Measurements from ENCODE around the gene LITAFD. TPM values are rescaled to one million over a fixed set of nuclear protein-coding genes. Genes with fewer than 3 reads are reported as not detected.

Gene LITAFD
- total RNA-seq, 1 experiment from 2014 or later: not detected

DNA sequence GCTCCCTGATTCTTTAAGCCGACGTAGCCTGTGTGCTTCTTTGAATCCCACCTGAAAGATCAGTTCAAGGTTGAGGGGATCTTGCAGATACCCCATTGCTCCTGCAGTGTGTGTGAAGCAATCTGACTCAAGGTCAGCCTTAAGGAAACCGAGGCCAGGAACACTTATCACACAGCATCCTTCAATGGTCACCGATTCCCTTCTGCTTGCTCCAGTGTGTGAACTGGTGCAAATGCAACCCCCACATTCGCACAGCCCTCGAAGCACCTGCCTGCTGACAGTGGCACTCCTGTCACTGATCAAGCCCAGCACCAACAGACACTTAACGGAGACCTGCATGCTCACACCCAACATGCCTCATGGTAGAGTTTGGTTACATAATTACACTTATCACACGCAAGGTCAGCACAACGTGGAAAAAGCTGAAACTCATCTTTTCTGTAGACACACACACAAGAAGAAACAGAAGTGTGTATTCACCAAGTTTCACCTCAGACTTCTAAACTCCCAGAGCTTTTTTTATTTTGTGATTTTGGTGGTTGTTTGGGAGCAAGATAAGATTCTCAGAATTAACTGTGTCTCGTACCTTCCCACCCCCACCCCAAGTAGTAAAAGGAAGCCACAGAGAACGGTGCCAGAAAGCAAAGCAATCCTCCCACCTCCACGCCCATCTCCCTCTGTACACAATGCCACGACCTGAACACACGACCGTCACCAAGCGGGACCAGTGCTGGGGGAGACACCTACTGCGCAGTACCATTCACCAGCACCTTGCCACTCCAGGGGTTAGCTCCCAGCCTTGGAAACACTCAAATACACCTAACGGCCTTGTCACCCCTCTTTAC lies 37.2 kb downstream of the LITAFD start:
- no peaks in the 10 kb centered on the region for H3K9me3 Mint-ChIP-seq (ENCODE audit: unreplicated experiment)
- POLR2A ChIA-PET: no interaction called here
- no peak for DNase-seq
- H3K27ac Mint-ChIP-seq (ENCODE audit: unreplicated experiment): peak overlapping the region; percentile 57
- Histone ChIP-seq H3K4me1 (peaks cover 11% of the 10 kb centered on the region), H3K27me3 (replicated peaks; ENCODE audit: control insufficient read depth, insufficient read depth, low read length) (no peaks in the 10 kb centered on the region), H3K9me3 (no peaks in the 10 kb centered on the region), H3K36me3 (ENCODE audit: control insufficient read depth, insufficient read depth, low read length) (peaks cover 2% of the 10 kb centered on the region), H3K4me3 (ENCODE audit: low read depth, low read length) (no peak overlapping the region)
- no TSS peak for BruUV-seq (replicated peaks)
- no peak for TF ChIP-seq CTCF (IDR thresholded peaks at IDR 0.05; ENCODE audit: insufficient read depth in 1 of 2, low read depth in 1 of 2, low read length in 1 of 2, severe bottlenecking in 1 of 2, unreplicated experiment in 1 of 2)
- peaks cover 75% of the 10 kb centered on the region for H3K36me3 Mint-ChIP-seq (ENCODE audit: insufficient read depth, unreplicated experiment)
- intact Hi-C loops (cut with micrococcal nuclease; ENCODE audit: unreplicated experiment): no loop called here
- CTCF ChIA-PET: interaction anchor here (1.2 to 1.6 kb wide), 4 partner anchors 8 to 89 kb away, joined by 3 to 6 read pairs (median 4); no protein-coding TSS in a partner anchor
- peaks cover 14% of the 10 kb centered on the region for H3K4me1 Mint-ChIP-seq (ENCODE audit: low read depth, unreplicated experiment)
- H3K4me3 Mint-ChIP-seq (ENCODE audit: unreplicated experiment): peak overlapping the region; percentile 16
- H3K27me3 Mint-ChIP-seq (ENCODE audit: insufficient read depth, unreplicated experiment): no peaks in the 10 kb centered on the region

DNA sequence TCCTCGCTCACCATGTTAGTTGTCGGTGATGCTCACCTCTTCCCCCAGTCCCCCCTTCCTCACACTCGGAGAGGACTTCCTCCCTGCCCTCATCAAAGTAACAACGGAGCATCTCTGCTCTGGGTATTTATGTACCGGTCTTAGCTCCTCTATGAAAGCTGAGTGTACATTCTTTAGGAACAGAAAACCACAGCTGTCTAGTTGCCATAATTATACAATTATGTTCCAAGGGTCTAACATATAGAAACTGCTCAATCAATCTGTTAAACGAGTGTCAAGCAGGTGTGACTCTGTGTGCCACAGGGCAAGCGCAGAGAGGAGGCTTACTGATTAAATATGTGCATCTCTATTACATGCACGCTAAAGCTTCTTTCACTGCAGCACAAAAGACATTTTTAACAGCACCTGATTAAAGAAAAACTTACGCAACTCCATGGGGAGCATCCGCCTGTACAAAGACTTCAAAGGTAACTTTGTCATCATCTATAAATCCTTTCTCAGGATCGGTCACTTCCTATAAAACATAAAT lies 37.8 kb downstream of the LITAFD start:
- BruUV-seq (replicated peaks): no TSS peak
- intact Hi-C loops (cut with micrococcal nuclease; ENCODE audit: unreplicated experiment): no loop called here
- ChIA-PET POLR2A (no interaction called here), CTCF (interaction anchor here (0.7 to 1.6 kb wide), 4 partner anchors 9 to 284 kb away, joined by 3 to 6 read pairs (median 4); no protein-coding TSS in a partner anchor)
- Histone ChIP-seq H3K27me3 (replicated peaks; ENCODE audit: control insufficient read depth, insufficient read depth, low read length) (no peaks in the 10 kb centered on the region), H3K4me3 (ENCODE audit: low read depth, low read length) (no peak overlapping the region), H3K4me1 (peaks cover 11% of the 10 kb centered on the region), H3K36me3 (ENCODE audit: control insufficient read depth, insufficient read depth, low read length) (peaks cover 2% of the 10 kb centered on the region), H3K9me3 (no peaks in the 10 kb centered on the region)
- Mint-ChIP-seq H3K27me3 (ENCODE audit: insufficient read depth, unreplicated experiment) (no peaks in the 10 kb centered on the region), H3K27ac (ENCODE audit: unreplicated experiment) (peak overlapping the region; percentile 57), H3K9me3 (ENCODE audit: unreplicated experiment) (no peaks in the 10 kb centered on the region), H3K36me3 (ENCODE audit: insufficient read depth, unreplicated experiment) (peaks cover 70% of the 10 kb centered on the region), H3K4me1 (ENCODE audit: low read depth, unreplicated experiment) (peaks cover 14% of the 10 kb centered on the region), H3K4me3 (ENCODE audit: unreplicated experiment) (peak overlapping the region; percentile 16)
- TF ChIP-seq CTCF (IDR thresholded peaks at IDR 0.05; ENCODE audit: insufficient read depth in 1 of 2, low read depth in 1 of 2, low read length in 1 of 2, severe bottlenecking in 1 of 2, unreplicated experiment in 1 of 2): no peak
- DNase-seq: peak in 1 of 2 experiments; percentile 39

DNA sequence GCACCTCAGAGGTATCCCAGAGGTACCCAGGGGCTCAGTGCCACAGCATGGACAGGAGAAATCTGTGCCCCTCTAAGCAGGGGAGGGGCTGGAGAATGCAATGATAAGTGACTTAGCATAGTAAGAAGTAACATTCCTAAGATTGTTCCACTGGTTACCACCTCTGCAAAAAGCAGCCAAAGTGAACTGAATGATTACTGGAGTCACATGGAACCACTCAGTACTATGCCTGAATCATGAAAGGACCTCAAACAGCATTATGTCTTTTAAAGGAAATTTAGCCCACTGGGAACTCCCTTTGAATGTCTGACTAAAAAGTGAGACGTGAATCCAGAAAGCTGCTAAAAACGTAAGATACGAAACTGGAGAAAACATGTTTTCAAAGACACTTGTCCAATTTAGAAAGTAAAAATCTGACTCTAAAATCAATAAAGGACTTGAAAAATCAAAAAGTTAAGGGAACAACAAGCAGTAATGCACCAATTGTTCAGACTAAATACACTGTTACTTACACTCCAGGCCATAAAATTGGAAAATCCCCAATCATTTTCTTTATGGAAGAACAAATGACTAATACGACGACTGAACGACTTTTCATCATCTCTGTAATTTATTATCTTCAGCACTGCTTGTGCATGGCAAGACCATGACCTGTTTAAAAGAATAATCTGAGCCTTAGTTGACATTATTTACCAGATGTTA lies 38.6 kb downstream of the LITAFD start:
- peaks cover 14% of the 10 kb centered on the region for H3K4me1 Mint-ChIP-seq (ENCODE audit: low read depth, unreplicated experiment)
- Histone ChIP-seq H3K9me3 (no peaks in the 10 kb centered on the region), H3K27me3 (replicated peaks; ENCODE audit: control insufficient read depth, insufficient read depth, low read length) (no peaks in the 10 kb centered on the region), H3K4me3 (ENCODE audit: low read depth, low read length) (no peak overlapping the region), H3K4me1 (peaks cover 11% of the 10 kb centered on the region), H3K36me3 (ENCODE audit: control insufficient read depth, insufficient read depth, low read length) (peaks cover 2% of the 10 kb centered on the region)
- H3K27me3 Mint-ChIP-seq (ENCODE audit: insufficient read depth, unreplicated experiment): no peaks in the 10 kb centered on the region
- no peak for DNase-seq
- ChIA-PET CTCF (interaction anchor here (0.7 to 1.6 kb wide), 4 partner anchors 16 to 285 kb away, joined by 3 to 6 read pairs (median 4); no protein-coding TSS in a partner anchor), POLR2A (no interaction called here)
- no TSS peak for BruUV-seq (replicated peaks)
- peak overlapping the region; percentile 57 for H3K27ac Mint-ChIP-seq (ENCODE audit: unreplicated experiment)
- no peak for TF ChIP-seq CTCF (IDR thresholded peaks at IDR 0.05; ENCODE audit: insufficient read depth in 1 of 2, low read depth in 1 of 2, low read length in 1 of 2, severe bottlenecking in 1 of 2, unreplicated experiment in 1 of 2)
- H3K36me3 Mint-ChIP-seq (ENCODE audit: insufficient read depth, unreplicated experiment): peaks cover 75% of the 10 kb centered on the region
- intact Hi-C loops (cut with micrococcal nuclease; ENCODE audit: unreplicated experiment): no loop called here
- H3K4me3 Mint-ChIP-seq (ENCODE audit: unreplicated experiment): no peak overlapping the region
- H3K9me3 Mint-ChIP-seq (ENCODE audit: unreplicated experiment): no peaks in the 10 kb centered on the region
